AG04449 (cell line): ENCODE data around the gene PIK3C2B.

Experiments
- CTCF ChIA-PET: fragments of 350-600 bp; formaldehyde crosslinking; extraction: SDS; loops from one replicate; lab custom pipeline; 2021; ENCODE audit warnings: antibody characterized with exemption; lab: Yijun Ruan, JAX
- POLR2A ChIA-PET: fragments of 400-600, 350-600 bp; formaldehyde crosslinking; extraction: SDS; loops from one replicate; lab custom pipeline; 2020; ENCODE audit warnings: antibody characterized with exemption, inconsistent platforms; lab: Yijun Ruan, JAX
- DNase-seq: peaks from one replicate; pipeline ENCODE4 v3.0.0-alpha.2; 2010; ENCODE audit warnings: low read depth, low spot score
- H3K4me3 ChIP-seq: 2 replicates; pipeline ENCODE4 v1.5.1; 2011; ENCODE audit warnings: low read depth, mild to moderate bottlenecking, control low read depth, low read length
- CTCF ChIP-seq: IDR thresholded peaks from one replicate; pipeline ENCODE4 v1.5.1; 2011; ENCODE audit warnings: mild to moderate bottlenecking, moderate library complexity, low read length, control low read depth, inconsistent platforms; ENCODE audit not compliant: insufficient read depth; ENCODE audit errors: missing control alignments

PIK3C2B gene

GRCh38 chr1:204462229-204462561 is 32.4 kb downstream of the PIK3C2B start:
- ChIA-PET CTCF (interaction anchor here (10.8 kb wide), 1 partner anchor 14 kb away, joined by 115 read pairs; no protein-coding TSS in a partner anchor), POLR2A (no interaction called here)
- H3K4me3 ChIP-seq, result no peak overlapping the region
- no peak for DNase-seq
- no peak for TF ChIP-seq CTCF

DNA sequence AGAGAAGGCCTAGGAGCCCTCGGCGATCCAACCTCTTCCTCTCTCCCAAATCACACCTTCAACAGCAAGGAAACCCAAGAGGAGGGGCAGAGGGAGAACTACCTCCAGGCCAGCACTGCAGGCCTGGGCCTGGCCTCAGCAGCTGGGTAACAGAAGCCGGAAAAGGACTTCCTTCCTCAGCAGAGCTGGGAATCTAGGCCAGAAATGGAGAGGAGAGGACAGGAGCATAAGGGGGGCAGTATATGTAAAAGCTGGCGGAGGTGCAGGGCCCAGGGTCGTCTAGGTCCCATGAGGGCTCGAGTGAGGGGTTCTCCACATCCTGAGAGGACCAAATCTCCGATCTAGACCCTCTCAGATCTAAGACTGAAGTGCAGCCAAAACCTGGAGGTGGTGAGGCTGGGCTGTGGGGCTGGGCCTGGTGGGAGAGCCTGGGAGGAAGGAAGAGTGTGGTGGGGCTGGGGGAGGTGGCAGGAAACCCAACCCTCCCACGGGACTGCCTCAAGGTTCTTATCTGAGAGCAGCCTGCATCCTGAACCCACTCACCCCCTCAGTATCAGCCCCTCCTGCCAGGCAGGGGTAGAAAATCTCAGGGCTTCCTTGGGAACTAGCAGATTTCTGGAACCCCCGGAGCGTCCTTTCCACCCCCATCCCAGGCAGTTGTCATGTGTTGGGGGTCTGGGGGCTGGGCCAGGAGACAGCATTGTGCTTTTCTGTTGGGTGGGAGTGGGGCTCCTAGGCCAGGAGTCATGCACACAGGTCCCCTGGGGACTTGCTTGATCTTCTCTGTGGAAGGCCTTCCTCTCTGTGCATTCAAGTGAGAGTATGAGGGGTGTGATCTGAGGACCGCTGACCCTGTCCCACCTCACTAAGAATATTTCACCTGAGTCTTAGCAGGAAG is 33.0 kb downstream of the PIK3C2B start:
- no peak for TF ChIP-seq CTCF
- no peak overlapping the region for H3K4me3 ChIP-seq
- DNase-seq, result no peak
- CTCF ChIA-PET, result interaction anchor here (10.8 kb wide), 1 partner anchor 14 kb away, joined by 115 read pairs; no protein-coding TSS in a partner anchor
- POLR2A ChIA-PET, result no interaction called here

- POLR2A ChIA-PET, result no interaction called here
- TF ChIP-seq CTCF, result no peak
- no peak overlapping the region for H3K4me3 ChIP-seq
- DNase-seq, result no peak
- CTCF ChIA-PET, result interaction anchor here (10.8 kb wide), 1 partner anchor 12 kb away, joined by 115 read pairs; no protein-coding TSS in a partner anchor
These were observed 34.3 kb downstream of the PIK3C2B start for GRCh38 chr1:204460346-204460745.

DNA sequence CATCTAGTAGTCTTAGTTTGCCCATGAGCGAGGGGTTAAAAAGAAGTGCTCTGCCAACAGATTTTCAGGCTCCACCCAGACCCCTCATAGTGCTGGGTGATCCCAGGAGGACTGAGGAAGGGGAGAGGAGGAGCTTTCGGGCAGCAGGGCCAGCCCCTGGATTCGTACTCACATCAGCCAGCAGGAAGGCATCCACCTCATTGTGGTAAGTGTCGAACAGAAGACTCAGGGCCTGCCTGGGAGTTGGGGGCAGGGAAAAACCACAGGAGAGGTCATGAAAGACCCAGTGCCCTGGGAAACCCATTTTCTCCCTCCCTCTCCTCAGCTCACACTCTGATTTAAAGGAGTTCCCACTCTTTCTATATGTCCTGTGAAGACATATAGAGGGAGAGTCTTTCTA is 34.9 kb downstream of the PIK3C2B start:
- DNase-seq, result no peak
- no peak overlapping the region for H3K4me3 ChIP-seq
- POLR2A ChIA-PET, result no interaction called here
- CTCF ChIA-PET, result interaction anchor here (1.3 to 10.8 kb wide), 3 partner anchors 12 to 52 kb away, joined by 4 to 115 read pairs (median 5); no protein-coding TSS in a partner anchor
- TF ChIP-seq CTCF, result no peak

GRCh38 chr1:204457666-204458065 is 36.9 kb downstream of the PIK3C2B start:
- H3K4me3 ChIP-seq, result no peak overlapping the region
- ChIA-PET POLR2A (no interaction called here), CTCF (interaction anchor here (1.1 to 21.8 kb wide), 5 partner anchors 8 to 46 kb away, joined by 3 to 369 read pairs (median 5); no protein-coding TSS in a partner anchor)
- TF ChIP-seq CTCF, result no peak
- DNase-seq, result no peak

DNA sequence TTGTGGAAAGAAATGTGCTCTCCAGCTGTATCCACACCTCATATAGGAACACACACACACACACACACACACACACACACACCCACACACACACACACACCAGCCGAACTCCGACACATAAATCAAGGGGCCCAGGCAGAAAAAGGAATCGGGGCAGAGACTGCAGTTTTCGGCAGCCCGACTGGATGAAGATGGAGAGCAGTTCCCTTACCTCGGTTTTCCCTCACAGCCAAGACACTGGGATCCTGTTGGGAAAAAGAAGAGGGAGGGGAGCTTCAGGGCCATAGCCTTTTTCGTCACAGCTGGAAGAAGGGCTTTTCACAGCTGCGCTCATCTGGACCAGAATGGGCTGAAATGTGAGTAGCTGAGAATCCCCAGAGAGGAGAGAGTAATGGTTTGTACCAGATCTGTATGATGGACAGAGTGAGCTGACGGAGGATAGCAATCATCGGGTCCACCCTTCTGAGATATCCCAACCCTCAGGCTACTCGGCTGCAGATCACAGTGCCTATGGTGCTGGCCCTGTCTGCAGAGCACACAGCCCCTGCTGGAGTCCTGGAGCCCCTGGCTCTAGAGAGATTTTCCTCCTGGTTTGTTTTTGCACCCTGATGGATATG is 37.7 kb downstream of the PIK3C2B start:
- TF ChIP-seq CTCF, result no peak
- CTCF ChIA-PET, result interaction anchor here (1.0 to 21.8 kb wide), 5 partner anchors 9 to 46 kb away, joined by 3 to 369 read pairs (median 5); no protein-coding TSS in a partner anchor
- POLR2A ChIA-PET, result interaction anchor here (0.9 kb wide), 1 partner anchor 37 kb away, joined by 3 read pairs; the partner anchor contains the start of gene PIK3C2B
- no peak overlapping the region for H3K4me3 ChIP-seq
- DNase-seq, result no peak
